22Rv1 (cell line): ENCODE results near the gene GUF1.

ENCODE experiments used
- CTCF ChIP-seq: fragments of 450-650 bp; IDR thresholded peaks from 2 replicates; pipeline ENCODE4 v1.5.1; 2017; ENCODE audit warnings: mild to moderate bottlenecking
- ZFX ChIP-seq: fragments of 450-650 bp; IDR thresholded peaks from 2 replicates; pipeline ENCODE4 v1.6.1; 2017; ENCODE audit warnings: antibody characterized with exemption, borderline replicate concordance

- no peak for TF ChIP-seq CTCF
- TF ChIP-seq ZFX, result no peak
Measured at GRCh38 chr4:44652002-44652401, 26.2 kb upstream of the GUF1 start.
